GM23338 (cell line): ENCODE results near the gene CCDC138. TPM values are rescaled to one million over a fixed set of nuclear protein-coding genes. Genes with fewer than 3 reads are reported as not detected.

ENCODE experiments used
- ATAC-seq: fragments of 200-7000 bp; cut with Tn5 transposase; 3 replicates; pipeline ENCODE4 v1.9.1; 2020
- DNase-seq: peaks from one replicate; pipeline ENCODE4 v3.0.0-alpha.2; 2015; ENCODE audit warnings: low spot score
- H2AFZ ChIP-seq: fragments of 200-600 bp; sonication (generic); 2 replicates; pipeline ENCODE4 v1.8.0; 2016; ENCODE audit warnings: antibody characterized with exemption, mild to moderate bottlenecking, moderate library complexity
- H3F3A ChIP-seq: fragments of 200-600 bp; sonication (generic); replicated peaks from 2 replicates; pipeline ENCODE4 v1.8.0; 2017; ENCODE audit warnings: antibody characterized with exemption, mixed run types, low read depth
- H3K27ac ChIP-seq: fragments of 200-600 bp; sonication (generic); 2 replicates; pipeline ENCODE4 v1.6.1; 2016; ENCODE audit warnings: low read depth
- H3K27me3 ChIP-seq: fragments of 200-600 bp; sonication (generic); 2 replicates; pipeline ENCODE4 v1.8.0; 2016; ENCODE audit warnings: mild to moderate bottlenecking, mixed run types, moderate library complexity; ENCODE audit not compliant: insufficient read depth
- H3K36me3 ChIP-seq: fragments of 200-600 bp; sonication (generic); 2 replicates; pipeline ENCODE4 v1.8.0; 2016; ENCODE audit warnings: mild to moderate bottlenecking; ENCODE audit not compliant: insufficient read depth
- H3K4me1 ChIP-seq: fragments of 200-600 bp; sonication (generic); 2 replicates; pipeline ENCODE4 v1.8.0; 2016; ENCODE audit warnings: mild to moderate bottlenecking, moderate library complexity; ENCODE audit not compliant: insufficient read depth
- H3K4me2 ChIP-seq: fragments of 200-600 bp; sonication (generic); 2 replicates; pipeline ENCODE4 v1.7.1; 2017; ENCODE audit warnings: mixed run types
- H3K4me3 ChIP-seq: fragments of 200-600 bp; sonication (generic); 2 replicates; pipeline ENCODE4 v1.6.1; 2016; ENCODE audit warnings: mixed run types
- H3K79me2 ChIP-seq: fragments of 200-600 bp; sonication (generic); replicated peaks from 2 replicates; pipeline ENCODE4 v1.8.0; 2017; ENCODE audit warnings: mild to moderate bottlenecking; ENCODE audit not compliant: insufficient read depth
- H3K9me2 ChIP-seq: fragments of 200-600 bp; sonication (generic); 2 replicates; pipeline ENCODE4 v1.8.0; 2017; ENCODE audit not compliant: insufficient read depth
- H4K20me1 ChIP-seq: fragments of 200-600 bp; sonication (generic); replicated peaks from 2 replicates; pipeline ENCODE4 v1.8.0; 2017; ENCODE audit warnings: mild to moderate bottlenecking; ENCODE audit not compliant: insufficient read depth
- H3K27ac Mint-ChIP-seq: 2 replicates; pipeline ENCODE4 v1.8.0; 2020; ENCODE audit warnings: inconsistent platforms, mild to moderate bottlenecking, moderate library complexity, mixed read lengths
- H3K27me3 Mint-ChIP-seq: 3 replicates; pipeline ENCODE4 v1.8.0; 2022; ENCODE audit warnings: low read depth, mild to moderate bottlenecking, moderate library complexity, mixed read lengths, inconsistent platforms; ENCODE audit not compliant: insufficient read depth, poor library complexity
- H3K36me3 Mint-ChIP-seq: 3 replicates; pipeline ENCODE4 v1.8.0; 2021; ENCODE audit warnings: low read depth, mild to moderate bottlenecking, inconsistent platforms, moderate library complexity, mixed read lengths
- H3K4me1 Mint-ChIP-seq: 3 replicates; pipeline ENCODE4 v1.8.0; 2020; ENCODE audit warnings: mild to moderate bottlenecking, inconsistent platforms, mixed read lengths
- H3K4me3 Mint-ChIP-seq: 3 replicates; pipeline ENCODE4 v1.8.0; 2021; ENCODE audit warnings: moderate library complexity, mild to moderate bottlenecking, inconsistent platforms, mixed read lengths
- H3K9me3 Mint-ChIP-seq: 3 replicates; pipeline ENCODE4 v1.8.0; 2020; ENCODE audit warnings: moderate library complexity, mild to moderate bottlenecking, inconsistent platforms, mixed read lengths
- CREB1 ChIP-seq: fragments of 250-450 bp; sonication (Bioruptor Pico); IDR thresholded peaks from 2 replicates; pipeline ENCODE4 v1.5.0; 2020; ENCODE audit warnings: low read depth, mild to moderate bottlenecking, moderate library complexity
- EZH2 ChIP-seq: fragments of 200-600 bp; sonication (generic); IDR thresholded peaks from one replicate; pipeline ENCODE4 v1.8.0; 2017; ENCODE audit warnings: antibody characterized with exemption, mild to moderate bottlenecking, low read depth; ENCODE audit not compliant: unreplicated experiment
- EZH2phosphoT487 ChIP-seq: fragments of 200-600 bp; sonication (generic); IDR thresholded peaks from one replicate; pipeline ENCODE4 v1.8.1; 2018; ENCODE audit warnings: antibody characterized with exemption; ENCODE audit not compliant: unreplicated experiment
- JUNB ChIP-seq: IDR thresholded peaks from one replicate; pipeline ENCODE4 v1.6.1; 2016; ENCODE audit warnings: antibody characterized with exemption; ENCODE audit not compliant: unreplicated experiment
- NANOG ChIP-seq: IDR thresholded peaks from 2 replicates; pipeline ENCODE4 v1.6.1; 2016; ENCODE audit warnings: antibody characterized with exemption, borderline replicate concordance
- POLR2AphosphoS5 ChIP-seq: IDR thresholded peaks from 2 replicates; pipeline ENCODE4 v1.6.1; 2016; ENCODE audit warnings: antibody characterized with exemption, low read depth
- ZNF114 ChIP-seq: fragments of 250-450 bp; sonication (Bioruptor Pico); IDR thresholded peaks from 2 replicates; pipeline ENCODE4 v1.5.0; 2020; ENCODE audit warnings: mild to moderate bottlenecking, moderate library complexity
- ZNF331 ChIP-seq: fragments of 250-450 bp; sonication (Bioruptor Pico); IDR thresholded peaks from 2 replicates; pipeline ENCODE4 v1.5.0; 2020; ENCODE audit warnings: low read depth, mild to moderate bottlenecking, moderate library complexity
- polyA plus RNA-seq: library from polyadenylated mRNA; unstranded; fragments of >200 nt; fragmentation: Nextera tagmentation; extraction: Ambion mirVana; gene quantifications from 2 replicates; pipeline ENCODE4 v1.2.1, GENCODE V29; 2016
- total RNA-seq: library from RNA; depleted of rRNA; stranded (reverse); fragments of >200 nt; shearing (Covaris generic); gene quantifications from 2 replicates; pipeline ENCODE4 v1.2.3, GENCODE V29; 2014
- TF ChIP-seq, protein P1 (sequence below): IDR thresholded peaks from one replicate; pipeline ENCODE4 v1.6.1; 2018; ENCODE audit warnings: antibody characterized with exemption; ENCODE audit not compliant: unreplicated experiment
- TF ChIP-seq, protein P2 (sequence below): IDR thresholded peaks from 2 replicates; pipeline ENCODE4 v1.6.1; 2016; ENCODE audit warnings: antibody characterized with exemption

The CCDC138 gene
- total and polyA plus RNA-seq, 2 experiments from 2014 or later, result 30.8 to 31.6 TPM

DNA sequence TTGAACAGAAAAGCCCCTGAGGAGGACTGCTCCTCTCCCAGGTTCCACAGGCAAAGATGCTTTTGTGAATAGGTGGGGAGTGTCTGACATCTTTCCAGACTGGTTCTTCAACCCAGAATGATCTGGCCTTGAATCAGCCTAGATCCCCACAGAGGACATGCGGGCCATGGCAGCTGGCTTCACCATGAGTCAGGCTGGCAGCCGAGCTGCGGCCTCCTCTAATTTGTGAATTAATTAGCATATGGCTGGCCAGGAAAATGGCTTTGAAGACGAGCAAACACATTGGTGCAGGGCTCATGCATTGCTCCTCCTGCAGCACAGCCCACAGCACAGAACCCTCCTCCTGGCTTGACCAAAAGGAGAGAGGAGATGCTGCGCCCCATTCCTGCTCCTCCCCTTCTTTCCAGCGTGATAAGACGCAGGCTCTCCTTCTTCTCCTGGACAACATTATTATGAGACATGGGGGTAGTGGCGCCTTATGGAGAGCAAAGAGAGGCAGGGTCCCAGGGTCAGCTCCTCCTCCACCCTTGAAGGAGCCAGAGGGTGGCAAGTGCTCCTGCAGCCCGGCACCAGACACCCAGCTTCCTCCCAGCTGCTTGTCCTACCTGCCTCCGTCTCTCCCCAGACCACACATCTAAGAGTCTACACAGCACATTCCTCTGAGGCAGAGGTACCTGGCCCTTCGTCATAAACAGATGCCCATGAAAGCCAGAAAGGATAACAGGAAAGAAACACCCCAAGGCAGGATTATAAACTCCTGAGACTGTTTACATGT is 135.8 kb downstream of the CCDC138 start (continued):
- TF ChIP-seq, protein P1, sequence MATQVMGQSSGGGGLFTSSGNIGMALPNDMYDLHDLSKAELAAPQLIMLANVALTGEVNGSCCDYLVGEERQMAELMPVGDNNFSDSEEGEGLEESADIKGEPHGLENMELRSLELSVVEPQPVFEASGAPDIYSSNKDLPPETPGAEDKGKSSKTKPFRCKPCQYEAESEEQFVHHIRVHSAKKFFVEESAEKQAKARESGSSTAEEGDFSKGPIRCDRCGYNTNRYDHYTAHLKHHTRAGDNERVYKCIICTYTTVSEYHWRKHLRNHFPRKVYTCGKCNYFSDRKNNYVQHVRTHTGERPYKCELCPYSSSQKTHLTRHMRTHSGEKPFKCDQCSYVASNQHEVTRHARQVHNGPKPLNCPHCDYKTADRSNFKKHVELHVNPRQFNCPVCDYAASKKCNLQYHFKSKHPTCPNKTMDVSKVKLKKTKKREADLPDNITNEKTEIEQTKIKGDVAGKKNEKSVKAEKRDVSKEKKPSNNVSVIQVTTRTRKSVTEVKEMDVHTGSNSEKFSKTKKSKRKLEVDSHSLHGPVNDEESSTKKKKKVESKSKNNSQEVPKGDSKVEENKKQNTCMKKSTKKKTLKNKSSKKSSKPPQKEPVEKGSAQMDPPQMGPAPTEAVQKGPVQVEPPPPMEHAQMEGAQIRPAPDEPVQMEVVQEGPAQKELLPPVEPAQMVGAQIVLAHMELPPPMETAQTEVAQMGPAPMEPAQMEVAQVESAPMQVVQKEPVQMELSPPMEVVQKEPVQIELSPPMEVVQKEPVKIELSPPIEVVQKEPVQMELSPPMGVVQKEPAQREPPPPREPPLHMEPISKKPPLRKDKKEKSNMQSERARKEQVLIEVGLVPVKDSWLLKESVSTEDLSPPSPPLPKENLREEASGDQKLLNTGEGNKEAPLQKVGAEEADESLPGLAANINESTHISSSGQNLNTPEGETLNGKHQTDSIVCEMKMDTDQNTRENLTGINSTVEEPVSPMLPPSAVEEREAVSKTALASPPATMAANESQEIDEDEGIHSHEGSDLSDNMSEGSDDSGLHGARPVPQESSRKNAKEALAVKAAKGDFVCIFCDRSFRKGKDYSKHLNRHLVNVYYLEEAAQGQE, result no peak
- TF ChIP-seq ZNF114 (CRISPR knock-in tag) (no peak), ZNF331 (CRISPR knock-in tag) (no peak), CREB1 (CRISPR knock-in tag) (no peak), EZH2phosphoT487 (no peak), EZH2 (no peak)

DNA sequence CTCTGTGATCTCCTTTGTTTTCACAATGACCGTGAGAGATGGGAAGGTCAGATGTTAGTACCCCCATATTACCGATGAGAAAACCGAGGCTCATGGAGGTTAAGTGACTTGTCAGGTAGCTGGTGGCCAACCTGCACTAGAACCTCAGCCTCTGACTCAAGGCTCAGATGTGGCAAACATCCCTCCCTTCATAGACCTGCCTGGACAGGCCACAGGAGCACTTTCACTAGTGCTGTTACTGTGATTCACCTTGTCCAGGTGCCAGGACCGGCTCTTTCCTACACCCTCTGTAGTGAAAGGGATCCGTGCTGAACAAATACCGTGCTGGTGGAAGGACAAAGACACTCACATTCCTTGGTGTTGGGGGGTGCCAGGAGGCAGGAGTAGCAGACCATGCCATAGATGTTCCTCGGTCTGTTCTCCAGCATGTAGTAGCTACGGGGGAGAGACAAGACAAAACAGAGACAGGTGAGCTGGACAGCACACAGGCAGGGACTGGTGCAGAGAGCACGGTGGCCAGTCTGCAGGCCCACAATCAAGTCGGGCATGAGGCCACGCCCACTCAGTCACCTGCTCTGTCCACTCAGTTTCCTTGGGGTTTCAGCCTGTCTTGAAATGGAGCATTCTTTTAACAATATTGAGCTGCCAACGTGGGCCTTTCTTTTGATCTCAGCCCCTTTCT is 136.6 kb downstream of the CCDC138 start:
- Mint-ChIP-seq H3K4me3 (no peak overlapping the region), H3K36me3 (no peaks in the 10 kb centered on the region), H3K9me3 (no peaks in the 10 kb centered on the region), H3K27ac (no peak overlapping the region), H3K27me3 (peaks cover 12% of the 10 kb centered on the region), H3K4me1 (peaks cover 6% of the 10 kb centered on the region; the same call in 2 of the 3 replicates)
- no peak for TF ChIP-seq EZH2phosphoT487
- no peak for TF ChIP-seq ZNF114 (CRISPR knock-in tag)
- no peak for TF ChIP-seq NANOG
- TF ChIP-seq JUNB, result no peak
- TF ChIP-seq, protein P1, result no peak
- TF ChIP-seq, protein P2, sequence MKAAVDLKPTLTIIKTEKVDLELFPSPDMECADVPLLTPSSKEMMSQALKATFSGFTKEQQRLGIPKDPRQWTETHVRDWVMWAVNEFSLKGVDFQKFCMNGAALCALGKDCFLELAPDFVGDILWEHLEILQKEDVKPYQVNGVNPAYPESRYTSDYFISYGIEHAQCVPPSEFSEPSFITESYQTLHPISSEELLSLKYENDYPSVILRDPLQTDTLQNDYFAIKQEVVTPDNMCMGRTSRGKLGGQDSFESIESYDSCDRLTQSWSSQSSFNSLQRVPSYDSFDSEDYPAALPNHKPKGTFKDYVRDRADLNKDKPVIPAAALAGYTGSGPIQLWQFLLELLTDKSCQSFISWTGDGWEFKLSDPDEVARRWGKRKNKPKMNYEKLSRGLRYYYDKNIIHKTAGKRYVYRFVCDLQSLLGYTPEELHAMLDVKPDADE, result no peak
- TF ChIP-seq POLR2AphosphoS5, result no peak
- TF ChIP-seq ZNF331 (CRISPR knock-in tag), result no peak
- ATAC-seq (no peak; the same call in 2 of the 3 replicates), DNase-seq (no peak)
- Histone ChIP-seq H3K4me2 (no peak overlapping the region), H3K27me3 (no peaks in the 10 kb centered on the region), H3K27ac (no peak overlapping the region), H4K20me1 (no peaks in the 10 kb centered on the region), H2AFZ (no peak overlapping the region), H3K9me2 (no peaks in the 10 kb centered on the region), H3K36me3 (no peaks in the 10 kb centered on the region), H3F3A (no peaks in the 10 kb centered on the region), H3K4me1 (no peaks in the 10 kb centered on the region), H3K79me2 (no peaks in the 10 kb centered on the region), H3K4me3 (no peak overlapping the region)
